GM06990 (cell line): ENCODE measurements around the gene SNAI1.
A peak's percentile ranks its signal among the peaks of the same experiment; 100 is the strongest.

Source experiments
- DNase-seq: peaks from one replicate; pipeline ENCODE4 v3.0.0-alpha.2; 2011; ENCODE audit not compliant: insufficient read length; ENCODE audit errors: extremely low read depth
- H3K27me3 ChIP-seq: replicated peaks from 2 replicates; pipeline ENCODE4 v1.6.0; 2011; ENCODE audit warnings: low read length; ENCODE audit not compliant: control insufficient read depth, insufficient read depth
- H3K36me3 ChIP-seq: 2 replicates; pipeline ENCODE4 v1.5.1; 2011; ENCODE audit warnings: low read length; ENCODE audit not compliant: control insufficient read depth, insufficient read depth
- H3K4me3 ChIP-seq: replicated peaks from 2 replicates; pipeline ENCODE4 v1.5.1; 2011; ENCODE audit warnings: low read depth, mild to moderate bottlenecking, control low read depth, low read length
- TF ChIP-seq, protein P1 (sequence below): IDR thresholded peaks from 2 replicates; pipeline ENCODE4 v1.5.1; 2011; ENCODE audit warnings: low read length, control low read depth, mild to moderate bottlenecking, inconsistent platforms; ENCODE audit not compliant: insufficient read depth, poor library complexity, severe bottlenecking

The SNAI1 gene

GRCh38 chr20:49938173-49939163 lies 44.3 kb upstream of the SNAI1 start:
- Histone ChIP-seq H3K36me3 (peaks cover 13% of the 10 kb centered on the region), H3K27me3 (no peaks in the 10 kb centered on the region), H3K4me3 (peak overlapping the region; percentile 100)
- TF ChIP-seq, protein P1, sequence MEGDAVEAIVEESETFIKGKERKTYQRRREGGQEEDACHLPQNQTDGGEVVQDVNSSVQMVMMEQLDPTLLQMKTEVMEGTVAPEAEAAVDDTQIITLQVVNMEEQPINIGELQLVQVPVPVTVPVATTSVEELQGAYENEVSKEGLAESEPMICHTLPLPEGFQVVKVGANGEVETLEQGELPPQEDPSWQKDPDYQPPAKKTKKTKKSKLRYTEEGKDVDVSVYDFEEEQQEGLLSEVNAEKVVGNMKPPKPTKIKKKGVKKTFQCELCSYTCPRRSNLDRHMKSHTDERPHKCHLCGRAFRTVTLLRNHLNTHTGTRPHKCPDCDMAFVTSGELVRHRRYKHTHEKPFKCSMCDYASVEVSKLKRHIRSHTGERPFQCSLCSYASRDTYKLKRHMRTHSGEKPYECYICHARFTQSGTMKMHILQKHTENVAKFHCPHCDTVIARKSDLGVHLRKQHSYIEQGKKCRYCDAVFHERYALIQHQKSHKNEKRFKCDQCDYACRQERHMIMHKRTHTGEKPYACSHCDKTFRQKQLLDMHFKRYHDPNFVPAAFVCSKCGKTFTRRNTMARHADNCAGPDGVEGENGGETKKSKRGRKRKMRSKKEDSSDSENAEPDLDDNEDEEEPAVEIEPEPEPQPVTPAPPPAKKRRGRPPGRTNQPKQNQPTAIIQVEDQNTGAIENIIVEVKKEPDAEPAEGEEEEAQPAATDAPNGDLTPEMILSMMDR, result no peak
- no peak for DNase-seq

GRCh38 chr20:49941456-49941855 lies 41.3 kb upstream of the SNAI1 start:
- Histone ChIP-seq H3K4me3 (no peak overlapping the region), H3K36me3 (peaks cover 19% of the 10 kb centered on the region), H3K27me3 (no peaks in the 10 kb centered on the region)
- TF ChIP-seq, protein P1, result no peak
- no peak for DNase-seq

- peaks cover 19% of the 10 kb centered on the region for H3K36me3 ChIP-seq
- no peak for DNase-seq
- H3K27me3 ChIP-seq, result no peaks in the 10 kb centered on the region
- TF ChIP-seq, protein P1, result no peak
- no peak overlapping the region for H3K4me3 ChIP-seq
Observed at GRCh38 chr20:49942303-49942702, 40.5 kb upstream of the SNAI1 start.

DNA sequence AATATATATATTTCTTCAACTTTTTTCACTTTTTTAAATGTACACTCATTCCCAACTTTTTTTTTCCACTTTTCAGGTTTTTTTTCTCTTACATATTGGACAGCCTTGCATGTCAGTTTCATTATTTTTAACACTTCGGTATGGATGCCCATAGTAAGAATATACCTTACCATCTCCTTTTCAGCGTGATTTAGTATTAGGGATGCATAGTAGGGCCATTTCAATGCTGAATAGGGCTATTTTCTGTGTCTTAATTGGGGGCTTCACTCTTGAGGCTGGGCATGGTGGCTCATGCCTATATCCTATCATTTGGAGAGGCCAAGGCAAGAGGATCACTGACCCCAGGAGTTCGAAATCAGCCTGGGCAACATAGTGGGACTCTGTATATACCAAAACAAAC lies 39.8 kb upstream of the SNAI1 start:
- Histone ChIP-seq H3K4me3 (no peak overlapping the region), H3K27me3 (no peaks in the 10 kb centered on the region), H3K36me3 (peaks cover 19% of the 10 kb centered on the region)
- DNase-seq, result no peak
- TF ChIP-seq, protein P1, result no peak

DNA sequence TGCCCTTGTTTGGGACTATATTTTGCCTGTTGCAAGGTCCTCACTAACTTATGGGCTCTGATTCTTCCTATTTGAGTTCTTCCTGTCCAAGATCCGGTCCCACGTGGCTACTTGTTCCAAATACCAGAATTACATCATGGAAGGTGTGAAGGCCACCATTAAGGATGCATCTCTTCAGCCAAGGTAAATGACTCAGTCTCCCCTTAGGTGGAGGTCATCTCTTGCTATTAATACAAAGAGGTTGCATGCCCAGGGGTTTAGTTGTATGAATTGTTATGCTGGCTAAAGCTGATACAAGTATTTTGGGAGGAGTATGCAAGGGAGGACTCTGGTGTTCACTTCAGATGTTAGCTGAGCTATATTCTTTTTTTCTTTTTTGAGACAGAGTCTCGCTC lies 37.5 kb upstream of the SNAI1 start:
- Histone ChIP-seq H3K36me3 (peaks cover 22% of the 10 kb centered on the region), H3K4me3 (no peak overlapping the region), H3K27me3 (no peaks in the 10 kb centered on the region)
- DNase-seq, result no peak
- TF ChIP-seq, protein P1, result no peak
